ENCODE data around the gene MMP14.

Gene MMP14

DNA sequence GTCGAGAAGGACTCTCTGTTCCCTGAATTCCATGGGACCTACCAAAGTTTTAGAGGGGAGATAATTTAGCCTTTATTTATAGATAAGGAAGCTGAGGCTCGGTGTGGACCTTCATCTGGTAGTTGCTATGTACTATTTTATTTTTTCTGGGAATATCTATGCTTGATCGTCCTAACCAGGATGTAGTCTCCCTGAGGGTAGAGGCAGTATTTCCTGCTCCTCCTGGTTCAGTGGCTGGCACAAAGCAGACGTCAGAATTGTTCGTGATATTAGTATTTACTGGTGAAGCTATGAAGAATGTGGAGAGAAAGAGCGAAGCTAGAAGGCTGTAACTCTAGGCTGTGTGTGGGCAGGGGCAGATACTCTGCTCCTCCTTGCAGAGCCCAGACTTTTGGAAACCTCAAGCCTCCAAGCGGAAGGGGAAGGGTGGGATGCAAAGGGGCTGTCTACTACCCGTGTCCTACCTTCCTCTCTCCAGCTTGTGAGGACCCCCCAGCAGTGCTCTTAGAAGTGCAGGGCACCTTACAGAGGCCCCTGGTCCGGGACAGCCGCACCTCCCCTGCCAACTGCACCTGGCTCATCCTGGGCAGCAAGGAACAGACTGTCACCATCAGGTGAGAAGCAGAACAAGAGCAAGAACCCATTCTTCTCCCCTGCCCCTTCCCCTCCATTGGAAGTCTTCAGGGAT, 36.6 kb downstream of the MMP14 start:
- in situ Hi-C loops (cut with MboI; ENCODE audit: low sequenced_read_pairs, unreplicated experiment), result no loop called here
- DNase-seq (ENCODE audit: low spot score), result no peak
- TF ChIP-seq, protein P1, sequence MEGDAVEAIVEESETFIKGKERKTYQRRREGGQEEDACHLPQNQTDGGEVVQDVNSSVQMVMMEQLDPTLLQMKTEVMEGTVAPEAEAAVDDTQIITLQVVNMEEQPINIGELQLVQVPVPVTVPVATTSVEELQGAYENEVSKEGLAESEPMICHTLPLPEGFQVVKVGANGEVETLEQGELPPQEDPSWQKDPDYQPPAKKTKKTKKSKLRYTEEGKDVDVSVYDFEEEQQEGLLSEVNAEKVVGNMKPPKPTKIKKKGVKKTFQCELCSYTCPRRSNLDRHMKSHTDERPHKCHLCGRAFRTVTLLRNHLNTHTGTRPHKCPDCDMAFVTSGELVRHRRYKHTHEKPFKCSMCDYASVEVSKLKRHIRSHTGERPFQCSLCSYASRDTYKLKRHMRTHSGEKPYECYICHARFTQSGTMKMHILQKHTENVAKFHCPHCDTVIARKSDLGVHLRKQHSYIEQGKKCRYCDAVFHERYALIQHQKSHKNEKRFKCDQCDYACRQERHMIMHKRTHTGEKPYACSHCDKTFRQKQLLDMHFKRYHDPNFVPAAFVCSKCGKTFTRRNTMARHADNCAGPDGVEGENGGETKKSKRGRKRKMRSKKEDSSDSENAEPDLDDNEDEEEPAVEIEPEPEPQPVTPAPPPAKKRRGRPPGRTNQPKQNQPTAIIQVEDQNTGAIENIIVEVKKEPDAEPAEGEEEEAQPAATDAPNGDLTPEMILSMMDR (IDR thresholded peaks at IDR 0.05; ENCODE audit: borderline replicate concordance, control extremely low read depth, extremely low read depth, insufficient read depth, missing control alignments), result no peak

DNA sequence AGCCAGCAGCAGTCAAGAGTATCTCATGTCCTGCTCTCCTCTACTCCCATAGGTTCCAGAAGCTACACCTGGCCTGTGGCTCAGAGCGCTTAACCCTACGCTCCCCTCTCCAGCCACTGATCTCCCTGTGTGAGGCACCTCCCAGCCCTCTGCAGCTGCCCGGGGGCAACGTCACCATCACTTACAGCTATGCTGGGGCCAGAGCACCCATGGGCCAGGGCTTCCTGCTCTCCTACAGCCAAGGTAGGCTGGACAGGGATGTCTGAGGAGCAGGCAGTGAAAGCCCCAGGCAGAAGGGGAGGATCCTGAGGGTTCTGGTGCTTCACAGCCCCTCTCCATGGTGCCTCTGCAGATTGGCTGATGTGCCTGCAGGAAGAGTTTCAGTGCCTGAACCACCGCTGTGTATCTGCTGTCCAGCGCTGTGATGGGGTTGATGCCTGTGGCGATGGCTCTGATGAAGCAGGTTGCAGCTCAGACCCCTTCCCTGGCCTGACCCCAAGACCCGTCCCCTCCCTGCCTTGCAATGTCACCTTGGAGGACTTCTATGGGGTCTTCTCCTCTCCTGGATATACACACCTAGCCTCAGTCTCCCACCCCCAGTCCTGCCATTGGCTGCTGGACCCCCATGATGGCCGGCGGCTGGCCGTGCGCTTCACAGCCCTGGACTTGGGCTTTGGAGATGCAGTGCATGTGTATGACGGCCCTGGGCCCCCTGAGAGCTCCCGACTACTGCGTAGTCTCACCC, 38.8 kb downstream of the MMP14 start:
- in situ Hi-C loops (cut with MboI; ENCODE audit: low sequenced_read_pairs, unreplicated experiment), result no loop called here
- TF ChIP-seq, protein P1 (IDR thresholded peaks at IDR 0.05; ENCODE audit: borderline replicate concordance, control extremely low read depth, extremely low read depth, insufficient read depth, missing control alignments), result no peak
- DNase-seq (ENCODE audit: low spot score), result no peak

DNA sequence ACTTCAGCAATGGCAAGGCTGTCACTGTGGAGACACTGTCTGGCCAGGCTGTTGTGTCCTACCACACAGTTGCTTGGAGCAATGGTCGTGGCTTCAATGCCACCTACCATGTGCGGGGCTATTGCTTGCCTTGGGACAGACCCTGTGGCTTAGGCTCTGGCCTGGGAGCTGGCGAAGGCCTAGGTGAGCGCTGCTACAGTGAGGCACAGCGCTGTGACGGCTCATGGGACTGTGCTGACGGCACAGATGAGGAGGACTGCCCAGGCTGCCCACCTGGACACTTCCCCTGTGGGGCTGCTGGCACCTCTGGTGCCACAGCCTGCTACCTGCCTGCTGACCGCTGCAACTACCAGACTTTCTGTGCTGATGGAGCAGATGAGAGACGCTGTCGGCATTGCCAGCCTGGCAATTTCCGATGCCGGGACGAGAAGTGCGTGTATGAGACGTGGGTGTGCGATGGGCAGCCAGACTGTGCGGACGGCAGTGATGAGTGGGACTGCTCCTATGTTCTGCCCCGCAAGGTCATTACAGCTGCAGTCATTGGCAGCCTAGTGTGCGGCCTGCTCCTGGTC, 39.4 kb downstream of the MMP14 start:
- DNase-seq (ENCODE audit: low spot score), result no peak
- TF ChIP-seq, protein P1 (IDR thresholded peaks at IDR 0.05; ENCODE audit: borderline replicate concordance, control extremely low read depth, extremely low read depth, insufficient read depth, missing control alignments), result no peak
- in situ Hi-C loops (cut with MboI; ENCODE audit: low sequenced_read_pairs, unreplicated experiment), result no loop called here

DNA sequence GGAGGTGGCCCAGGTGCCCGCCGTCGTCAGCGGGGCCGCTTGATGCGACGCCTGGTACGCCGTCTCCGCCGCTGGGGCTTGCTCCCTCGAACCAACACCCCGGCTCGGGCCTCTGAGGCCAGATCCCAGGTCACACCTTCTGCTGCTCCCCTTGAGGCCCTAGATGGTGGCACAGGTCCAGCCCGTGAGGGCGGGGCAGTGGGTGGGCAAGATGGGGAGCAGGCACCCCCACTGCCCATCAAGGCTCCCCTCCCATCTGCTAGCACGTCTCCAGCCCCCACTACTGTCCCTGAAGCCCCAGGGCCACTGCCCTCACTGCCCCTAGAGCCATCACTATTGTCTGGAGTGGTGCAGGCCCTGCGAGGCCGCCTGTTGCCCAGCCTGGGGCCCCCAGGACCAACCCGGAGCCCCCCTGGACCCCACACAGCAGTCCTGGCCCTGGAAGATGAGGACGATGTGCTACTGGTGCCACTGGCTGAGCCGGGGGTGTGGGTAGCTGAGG, 40.7 kb downstream of the MMP14 start:
- TF ChIP-seq, protein P1 (IDR thresholded peaks at IDR 0.05; ENCODE audit: borderline replicate concordance, control extremely low read depth, extremely low read depth, insufficient read depth, missing control alignments), result no peak
- DNase-seq (ENCODE audit: low spot score), result no peak
- in situ Hi-C loops (cut with MboI; ENCODE audit: low sequenced_read_pairs, unreplicated experiment), result no loop called here

DNA sequence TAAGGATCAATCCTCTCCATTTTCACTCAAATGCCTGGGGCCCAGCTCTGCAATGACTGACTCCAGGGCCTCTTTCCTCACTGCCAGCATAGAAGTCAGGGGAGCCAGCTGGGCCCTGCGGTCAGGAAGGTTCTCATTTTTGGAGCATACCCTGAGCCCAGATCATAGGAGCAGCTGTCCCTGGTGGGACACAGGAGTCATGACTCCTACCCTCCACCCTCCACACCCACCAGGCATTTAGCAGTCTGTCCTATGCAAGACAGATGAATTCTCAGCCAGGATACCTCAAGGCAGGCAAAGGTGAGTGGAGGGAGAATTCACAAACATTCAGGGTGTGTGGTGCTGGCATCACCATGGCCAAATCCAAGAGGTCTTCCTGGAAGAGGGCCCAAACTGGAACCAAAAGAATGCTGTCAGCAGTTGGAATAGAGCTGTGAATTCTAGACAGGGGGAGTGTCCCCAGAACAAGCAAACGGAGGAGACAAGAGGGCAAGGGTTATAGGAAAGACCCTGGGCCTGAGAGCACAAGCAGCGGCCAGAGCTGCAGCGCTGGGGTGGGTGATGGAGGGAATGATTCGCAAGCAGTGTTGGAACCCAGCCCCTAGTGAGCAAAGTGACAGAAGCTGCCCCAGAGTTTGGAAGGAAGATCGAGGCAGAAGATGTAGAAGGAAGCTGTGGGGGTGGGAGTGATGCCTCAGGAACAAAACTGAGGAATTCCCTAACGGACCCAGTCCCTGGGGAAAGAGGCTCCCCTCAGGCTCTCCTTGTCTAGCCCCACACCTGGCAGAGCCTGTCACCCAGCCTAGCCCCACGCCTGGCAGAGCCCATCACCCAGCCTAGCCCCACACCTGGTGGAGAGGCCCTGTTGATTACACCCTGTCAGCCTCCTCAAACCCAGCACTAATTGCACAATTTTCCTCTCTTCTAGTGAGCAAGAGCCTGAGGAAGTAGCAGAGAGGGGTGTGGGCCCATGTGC, 42.2 kb downstream of the MMP14 start:
- in situ Hi-C loops (cut with MboI; ENCODE audit: low sequenced_read_pairs, unreplicated experiment), result no loop called here
- no peak for DNase-seq (ENCODE audit: low spot score)

More for the DNA sequence above, 42.2 kb downstream of the MMP14 start:
- TF ChIP-seq, protein P1 (IDR thresholded peaks at IDR 0.05; ENCODE audit: borderline replicate concordance, control extremely low read depth, extremely low read depth, insufficient read depth, missing control alignments), result no peak

All from GM13976 (cell line).